Activated B cell treated with CpG ODN at 0.5 μM for 24 hours (primary cell): ENCODE measurements around the gene CLEC7A. TPM values are rescaled to one million over a fixed set of nuclear protein-coding genes. Genes with fewer than 3 reads are reported as not detected.

Experiments used
- ATAC-seq: fragments of 200-7000 bp; cut with Tn5 transposase; one replicate; pipeline ENCODE4 v1.10.0; 2021; ENCODE audit warnings: low read depth, mild to moderate bottlenecking, moderate library complexity
- CTCF ChIA-PET: fragments of 350-600 bp; sonication (Branson Sonifier 250); formaldehyde crosslinking; loops from one replicate; lab custom pipeline; 2021; ENCODE audit warnings: antibody characterized with exemption; lab: Charles Lee
- POLR2A ChIA-PET: fragments of 350-600 bp; sonication (Branson Sonifier 250); formaldehyde crosslinking; loops from one replicate; lab custom pipeline; 2021; ENCODE audit warnings: antibody characterized with exemption; lab: Charles Lee
- DNase-seq: peaks from one replicate; pipeline ENCODE4 v3.0.0; 2022
- H3K27ac Mint-ChIP-seq: one replicate; pipeline ENCODE4 v1.8.0; 2020; ENCODE audit warnings: mixed read lengths
- H3K27me3 Mint-ChIP-seq: one replicate; pipeline ENCODE4 v1.8.0; 2021; ENCODE audit warnings: mixed read lengths
- H3K36me3 Mint-ChIP-seq: one replicate; pipeline ENCODE4 v1.8.0; 2021; ENCODE audit warnings: low read depth, mixed read lengths
- H3K4me1 Mint-ChIP-seq: one replicate; pipeline ENCODE4 v1.8.0; 2021; ENCODE audit warnings: mixed read lengths
- H3K4me3 Mint-ChIP-seq: one replicate; pipeline ENCODE4 v1.8.0; 2020; ENCODE audit warnings: mild to moderate bottlenecking, mixed read lengths
- H3K9me3 Mint-ChIP-seq: one replicate; pipeline ENCODE4 v1.8.0; 2020; ENCODE audit warnings: mixed read lengths
- CTCF ChIP-seq: fragments of 200-600 bp; IDR thresholded peaks from one replicate; pipeline ENCODE4 v1.8.0; 2022; ENCODE audit warnings: antibody characterized with exemption, mild to moderate bottlenecking
- intact Hi-C: fragments of 100-400 bp; cut with micrococcal nuclease; formaldehyde crosslinking; loops from one replicate; pipeline ENCODE4 v1.15.1; 2024
- total RNA-seq: library from RNA; stranded (reverse); gene quantifications from 2 replicates; pipeline ENCODE4 v1.2.3, GENCODE V29; 2022

The CLEC7A gene
- total RNA-seq, 1 donor from 2014 or later: 0.09 TPM

- ATAC-seq (no peak), DNase-seq (no peak)
- no peaks in the 10 kb centered on the region for H3K9me3 Mint-ChIP-seq
- no peaks in the 10 kb centered on the region for H3K36me3 Mint-ChIP-seq
- no peak for TF ChIP-seq CTCF
- ChIA-PET POLR2A (no interaction called here), CTCF (no interaction called here)
- intact Hi-C loops: no loop called here
- H3K27me3 Mint-ChIP-seq: peaks cover 26% of the 10 kb centered on the region
- H3K4me3 Mint-ChIP-seq: no peak overlapping the region
- no peak overlapping the region for H3K27ac Mint-ChIP-seq
- peaks cover 14% of the 10 kb centered on the region for H3K4me1 Mint-ChIP-seq
These were observed 61.4 kb downstream of the CLEC7A start for GRCh38 chr12:10068644-10069043.

- ChIA-PET POLR2A (no interaction called here), CTCF (interaction anchor here (0.6 kb wide), 1 partner anchor 25 kb away, joined by 5 read pairs; no protein-coding TSS in a partner anchor)
- H3K4me3 Mint-ChIP-seq: no peak overlapping the region
- H3K36me3 Mint-ChIP-seq: no peaks in the 10 kb centered on the region
- H3K4me1 Mint-ChIP-seq: peaks cover 14% of the 10 kb centered on the region
- ATAC-seq: no peak
- no peak for DNase-seq
- intact Hi-C loops: no loop called here
- H3K9me3 Mint-ChIP-seq: no peaks in the 10 kb centered on the region
- no peak for TF ChIP-seq CTCF
- no peak overlapping the region for H3K27ac Mint-ChIP-seq
- peaks cover 26% of the 10 kb centered on the region for H3K27me3 Mint-ChIP-seq
These were observed 62.1 kb downstream of the CLEC7A start for GRCh38 chr12:10067942-10068341.

- Mint-ChIP-seq H3K9me3 (no peaks in the 10 kb centered on the region), H3K4me1 (peaks cover 14% of the 10 kb centered on the region), H3K36me3 (no peaks in the 10 kb centered on the region), H3K4me3 (no peak overlapping the region), H3K27ac (no peak overlapping the region), H3K27me3 (peaks cover 26% of the 10 kb centered on the region)
- no peak for TF ChIP-seq CTCF
- ATAC-seq (no peak), DNase-seq (no peak)
- ChIA-PET CTCF (interaction anchor here (0.6 kb wide), 1 partner anchor 25 kb away, joined by 5 read pairs; no protein-coding TSS in a partner anchor), POLR2A (no interaction called here)
- intact Hi-C loops: no loop called here
These were observed 62.7 kb downstream of the CLEC7A start for GRCh38 chr12:10067264-10067663.

Other genes with a start within 250 kb of the CLEC7A start
- not detected in 2 replicates for gene KLRF2, start 248.7 kb downstream of the CLEC7A start, total RNA-seq
- not detected in 2 replicates for gene CLEC2A, start 197.8 kb downstream of the CLEC7A start, total RNA-seq
- gene CLEC12A, start 158.8 kb downstream of the CLEC7A start, total RNA-seq: 0.22 TPM in 1 of 2 replicates, not detected in the other
- not detected in 2 replicates for gene CLEC1B, start 131.1 kb downstream of the CLEC7A start, total RNA-seq
- not detected in 2 replicates for gene CLEC12B, start 119.6 kb downstream of the CLEC7A start, total RNA-seq
- not detected in 2 replicates for gene CLEC9A, start 99.5 kb downstream of the CLEC7A start, total RNA-seq
- not detected in 2 replicates for gene CLEC1A, start 31.2 kb downstream of the CLEC7A start, total RNA-seq
- 0.12 TPM in 1 of 2 replicates, not detected in the other for gene OLR1, start 41.9 kb upstream of the CLEC7A start, total RNA-seq
- not detected in 2 replicates for gene TMEM52B, start 48.8 kb upstream of the CLEC7A start, total RNA-seq
- gene GABARAPL1, start 82.7 kb upstream of the CLEC7A start, total RNA-seq: 2.1 and 2.5 TPM in 2 replicates
- 0.24 and 0.27 TPM in 2 replicates for gene KLRD1, start 177.7 kb upstream of the CLEC7A start, total RNA-seq